Adrenal gland (tissue), 5 donors: ENCODE data around the gene CEP112.

Source experiments
- CTCF ChIP-seq, 6 experiments: fragments of 450-650 bp in 4 of 6; fragments of 200-600 bp in 2 of 6; sonication (generic) in 1 of 6; IDR thresholded peaks; 1 replicate in 5 of 6; 2 replicates in 1 of 6; pipeline versions ENCODE4 v1.5.1 to v1.8.0; 2016 to 2021; ENCODE audit warnings: antibody characterized with exemption in 6 of 6, mild to moderate bottlenecking in 2 of 6, moderate library complexity in 1 of 6
- POLR2A ChIP-seq, 2 donors: fragments of 450-650 bp; IDR thresholded peaks; one replicate each; pipeline ENCODE4 v1.6.1; 2017; ENCODE audit warnings: antibody characterized with exemption in 2 of 2, mild to moderate bottlenecking in 2 of 2, moderate library complexity in 1 of 2
- donor health status: DM: no; HTN: no; CAD: no.

GRCh38 chr17:66094727-66095126 is 97.2 kb downstream of the CEP112 start:
- no peak for TF ChIP-seq CTCF (IDR thresholded peaks at IDR 0.05)
- no peak for TF ChIP-seq POLR2A (IDR thresholded peaks at IDR 0.05)
